GM19043 (cell line): ENCODE measurements around the gene PHACTR3.

Experiments used
- ATAC-seq: cut with Tn5 transposase; IDR thresholded peaks from one replicate; pipeline ENCODE4 v1.9.1; 2021; ENCODE audit warnings: low read depth; ENCODE audit not compliant: unreplicated experiment

The PHACTR3 gene

DNA sequence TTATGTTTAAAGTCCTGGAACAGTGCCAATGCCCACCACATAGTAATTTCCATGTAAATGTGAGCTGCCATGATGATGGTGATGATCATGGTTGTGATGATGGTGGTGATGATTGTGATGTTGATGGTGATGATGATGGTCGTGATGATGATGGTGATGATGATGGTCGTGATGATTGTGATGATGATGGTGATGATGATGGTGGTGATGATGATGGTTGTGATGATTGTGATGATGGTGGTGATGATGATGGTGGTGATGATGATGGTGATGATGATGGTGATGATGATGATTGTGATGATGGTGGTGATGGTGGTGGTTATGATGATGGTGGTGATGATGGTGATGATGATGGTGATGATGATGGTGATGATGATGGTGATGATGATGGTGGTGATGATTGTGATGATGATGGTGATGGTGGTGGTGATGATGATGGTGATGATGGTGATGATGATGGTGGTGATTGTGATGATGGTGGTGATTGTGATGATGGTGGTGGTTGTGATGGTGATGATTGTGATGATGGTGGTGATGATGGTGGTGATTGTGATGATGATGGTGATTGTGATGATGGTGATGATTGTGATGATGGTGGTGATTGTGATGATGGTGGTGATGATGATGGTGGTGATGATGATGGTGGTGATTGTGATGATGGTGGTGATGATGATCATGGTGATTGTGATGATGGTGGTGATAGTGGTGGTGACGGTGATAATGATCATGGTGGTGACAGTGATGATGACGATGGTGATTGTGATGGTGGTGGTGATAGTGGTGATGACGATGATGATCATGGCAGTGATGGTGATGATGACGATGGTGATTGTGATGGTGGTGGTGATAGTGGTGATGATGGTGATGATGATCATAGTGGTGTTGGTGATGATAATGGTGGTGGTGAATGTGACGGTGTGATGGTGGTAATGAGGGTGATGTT lies 82.3 kb downstream of the PHACTR3 start:
- no peak for ATAC-seq

DNA sequence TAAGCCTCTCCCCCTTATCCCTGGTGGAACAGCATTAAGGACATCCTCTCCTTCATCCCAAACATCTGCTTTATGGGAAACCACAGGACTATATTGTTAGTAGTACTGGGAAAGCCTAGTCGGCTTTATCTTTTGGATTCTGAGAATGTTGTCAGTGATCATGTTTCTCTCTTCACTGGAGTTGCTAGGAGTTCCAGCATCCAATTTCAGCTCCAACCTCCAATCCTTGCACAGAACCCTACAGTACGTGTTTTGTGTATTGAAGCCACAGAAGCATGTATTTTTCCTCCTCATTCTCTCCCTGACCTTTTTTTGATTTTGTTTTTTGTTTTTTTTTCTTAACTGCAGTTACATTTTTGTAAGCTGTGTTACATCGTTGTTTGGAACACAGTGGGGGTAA lies 84.0 kb downstream of the PHACTR3 start:
- no peak for ATAC-seq

DNA sequence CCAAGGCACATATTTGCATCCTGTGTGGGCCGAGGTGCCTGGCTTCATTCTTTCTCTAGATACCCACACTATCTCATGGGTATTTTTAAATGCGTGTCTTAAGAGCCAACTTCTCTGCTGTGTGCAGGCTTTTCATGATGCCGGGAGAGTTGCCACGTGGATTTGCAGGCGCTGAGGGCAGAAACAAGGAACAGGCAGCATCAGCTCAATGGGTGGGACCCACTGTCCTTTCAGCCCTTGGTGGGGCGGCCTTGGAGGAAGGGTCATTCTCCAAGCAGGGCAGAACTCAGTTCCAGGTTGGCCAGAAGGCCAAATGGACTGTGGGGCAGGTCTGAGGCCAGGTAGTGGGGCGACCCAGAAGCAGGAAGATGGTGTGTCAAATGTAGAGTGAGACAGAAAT lies 84.7 kb downstream of the PHACTR3 start:
- no peak for ATAC-seq

DNA sequence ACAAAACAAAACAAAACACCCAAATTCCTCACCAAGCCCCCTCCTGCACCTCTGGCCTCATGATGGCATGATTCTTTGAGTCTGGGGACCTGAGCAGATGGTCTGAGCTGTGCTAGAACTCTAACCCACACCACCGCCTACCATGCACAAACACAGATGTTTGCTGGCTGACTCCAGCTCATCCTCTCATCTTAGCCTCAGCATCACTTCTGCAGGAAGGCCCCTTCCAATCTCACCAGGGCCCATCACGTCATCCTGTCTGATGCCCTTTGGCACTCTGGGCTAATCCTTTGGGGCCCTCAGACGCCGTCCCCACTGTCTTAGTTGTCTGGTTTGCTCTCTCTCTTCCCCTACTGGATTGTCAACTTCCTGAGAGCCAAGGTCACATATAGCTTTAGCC lies 85.8 kb downstream of the PHACTR3 start:
- no peak for ATAC-seq

DNA sequence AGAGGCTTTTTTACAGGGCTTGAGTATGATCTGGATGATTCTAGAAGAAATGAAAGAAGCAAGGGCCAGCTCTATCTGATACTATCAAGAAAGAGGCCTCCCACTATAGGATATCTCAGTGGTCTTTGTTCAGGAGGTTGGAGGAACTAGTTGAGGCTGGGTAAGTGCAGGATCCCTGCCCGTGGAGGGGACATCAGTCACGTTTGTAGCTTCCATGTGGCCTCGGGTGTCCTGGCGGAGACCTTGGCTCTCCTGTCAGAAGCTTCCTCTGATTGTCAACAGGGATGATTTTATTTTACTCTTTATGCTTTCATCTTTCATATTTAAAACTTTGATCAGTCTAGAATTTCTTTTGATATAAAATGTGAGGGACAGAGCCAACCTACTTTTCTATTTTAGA lies 86.6 kb downstream of the PHACTR3 start:
- ATAC-seq: no peak

DNA sequence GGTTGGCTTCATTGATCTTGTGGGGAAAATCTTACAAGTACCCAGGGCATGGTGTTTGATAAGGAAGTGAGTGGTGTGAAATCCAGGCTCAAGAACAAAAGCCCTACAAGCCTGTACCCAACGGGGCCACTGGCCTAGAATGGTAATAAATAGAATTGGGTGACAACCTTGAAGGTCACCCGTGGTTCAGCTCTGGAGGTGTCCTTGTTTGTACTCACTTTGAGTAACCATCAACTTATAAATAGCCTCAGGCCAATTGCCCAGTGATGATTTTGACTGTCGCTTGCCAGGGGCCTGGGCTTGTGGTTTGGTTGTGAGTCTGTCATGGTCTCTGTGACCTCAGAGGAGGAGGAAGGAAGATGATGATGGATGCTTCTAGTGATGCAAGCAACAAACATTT lies 87.8 kb downstream of the PHACTR3 start:
- ATAC-seq: no peak

DNA sequence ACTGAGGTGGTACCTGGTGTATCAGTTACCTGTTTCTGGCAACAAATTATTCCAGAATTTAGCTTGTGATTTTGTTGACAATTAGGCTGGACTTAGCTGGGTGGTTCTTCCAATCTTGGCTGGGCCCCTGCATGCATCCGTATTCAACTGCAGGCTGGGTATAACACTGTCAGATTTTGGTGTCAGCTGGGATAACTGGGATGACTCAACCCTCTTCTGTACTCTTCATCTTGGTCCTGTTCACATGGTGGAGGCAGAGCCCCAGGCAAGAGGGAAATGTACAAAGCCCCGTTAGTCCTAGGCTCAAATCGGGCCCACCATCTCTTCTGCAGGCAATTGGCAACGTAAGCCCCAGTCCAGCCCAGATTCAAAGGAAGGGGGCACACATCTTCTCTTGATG lies 89.2 kb downstream of the PHACTR3 start:
- no peak for ATAC-seq

DNA sequence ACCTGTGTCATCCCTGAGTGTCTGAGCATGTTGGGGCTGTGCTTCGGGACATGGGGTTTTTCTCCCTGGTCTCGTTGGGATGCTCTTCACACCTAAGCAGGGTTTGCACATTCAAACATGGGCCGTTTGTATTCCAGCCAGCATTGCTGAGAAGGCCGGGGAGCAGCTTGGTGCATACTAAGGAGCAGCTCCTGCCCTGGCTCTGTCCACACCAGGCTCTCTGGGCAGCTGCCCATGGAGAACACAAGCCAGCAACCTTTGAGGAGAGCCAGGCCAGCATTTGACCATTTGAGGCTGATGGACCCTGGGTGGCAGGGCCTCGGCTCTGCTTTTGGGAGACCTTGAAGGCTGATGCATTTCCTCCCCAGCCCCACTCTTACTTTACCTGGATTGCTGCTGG lies 92.1 kb downstream of the PHACTR3 start:
- ATAC-seq: no peak

DNA sequence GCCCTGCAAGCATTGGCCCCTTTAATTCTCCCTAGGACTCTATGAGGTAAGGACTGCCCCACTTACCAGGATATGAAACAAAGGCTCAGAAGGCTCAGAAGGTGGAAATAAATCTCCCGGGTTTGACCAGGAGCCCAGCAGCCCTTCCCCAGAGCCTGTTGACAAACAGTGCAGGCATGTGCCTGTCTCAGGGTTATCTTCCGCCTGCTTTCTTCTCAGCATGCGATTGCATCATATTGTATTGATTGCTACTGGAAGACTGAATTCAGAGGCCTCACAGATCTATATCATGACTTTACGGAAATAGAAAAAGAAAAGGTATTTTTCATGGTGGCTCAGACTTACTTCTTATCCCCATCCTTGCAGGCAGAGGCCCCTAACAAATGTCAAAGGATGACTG lies 92.7 kb downstream of the PHACTR3 start:
- ATAC-seq: no peak

DNA sequence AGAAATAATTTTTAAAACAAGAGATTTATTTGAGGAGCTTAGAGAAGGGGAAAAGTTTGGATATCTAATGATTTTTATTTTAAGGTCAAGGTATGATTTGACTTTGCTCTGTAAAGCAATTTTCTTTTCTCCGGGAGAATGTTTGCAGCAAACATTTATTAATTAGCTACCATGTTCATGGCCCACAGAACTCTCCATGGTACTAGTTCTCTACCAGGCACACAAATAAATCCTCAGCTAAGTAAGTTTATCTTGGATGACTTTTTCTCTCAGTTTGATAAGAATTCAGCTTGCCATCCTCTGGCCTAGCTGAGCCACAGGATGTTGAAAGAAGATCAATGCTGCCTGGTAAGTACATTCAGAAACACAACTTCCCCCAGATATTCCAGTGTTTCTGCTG lies 94.3 kb downstream of the PHACTR3 start:
- no peak for ATAC-seq

DNA sequence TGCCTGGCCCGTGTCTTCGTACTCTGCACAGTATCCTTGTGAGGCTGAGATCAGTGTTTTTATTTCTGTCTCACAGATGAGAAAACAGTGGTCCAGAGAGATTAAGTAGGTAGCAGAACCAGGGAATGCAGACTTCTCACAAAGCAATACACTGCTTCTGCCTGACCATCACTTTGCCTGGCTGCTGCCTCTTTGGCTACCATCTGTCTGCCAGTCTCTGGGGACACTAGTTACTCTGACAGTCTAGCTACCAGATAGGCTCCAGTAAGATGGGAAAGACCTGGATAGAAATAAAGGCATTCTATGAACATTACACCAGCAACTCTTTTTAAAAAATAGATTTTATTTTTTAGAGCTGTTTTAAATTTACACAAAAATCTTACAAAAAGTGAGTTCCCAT lies 96.9 kb downstream of the PHACTR3 start:
- no peak for ATAC-seq

DNA sequence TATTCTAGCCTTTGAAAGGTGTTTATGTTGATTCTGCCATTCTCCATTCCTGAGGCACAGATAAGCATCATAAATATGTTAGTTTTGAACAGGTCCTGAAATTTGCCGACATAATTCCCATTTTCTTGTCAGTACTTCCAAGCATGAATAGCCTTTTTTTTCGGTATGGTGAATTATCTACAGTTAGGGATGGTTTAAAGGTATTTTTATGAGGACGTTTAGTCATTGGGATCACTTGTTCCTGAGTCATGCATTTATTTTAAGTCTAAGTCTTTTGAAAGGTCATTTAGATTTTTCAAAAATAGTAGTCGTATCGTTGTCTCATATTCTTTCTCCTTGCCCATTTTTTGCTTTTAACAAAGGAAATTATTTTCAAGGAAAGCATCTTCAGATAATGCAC lies 98.7 kb downstream of the PHACTR3 start:
- no peak for ATAC-seq

DNA sequence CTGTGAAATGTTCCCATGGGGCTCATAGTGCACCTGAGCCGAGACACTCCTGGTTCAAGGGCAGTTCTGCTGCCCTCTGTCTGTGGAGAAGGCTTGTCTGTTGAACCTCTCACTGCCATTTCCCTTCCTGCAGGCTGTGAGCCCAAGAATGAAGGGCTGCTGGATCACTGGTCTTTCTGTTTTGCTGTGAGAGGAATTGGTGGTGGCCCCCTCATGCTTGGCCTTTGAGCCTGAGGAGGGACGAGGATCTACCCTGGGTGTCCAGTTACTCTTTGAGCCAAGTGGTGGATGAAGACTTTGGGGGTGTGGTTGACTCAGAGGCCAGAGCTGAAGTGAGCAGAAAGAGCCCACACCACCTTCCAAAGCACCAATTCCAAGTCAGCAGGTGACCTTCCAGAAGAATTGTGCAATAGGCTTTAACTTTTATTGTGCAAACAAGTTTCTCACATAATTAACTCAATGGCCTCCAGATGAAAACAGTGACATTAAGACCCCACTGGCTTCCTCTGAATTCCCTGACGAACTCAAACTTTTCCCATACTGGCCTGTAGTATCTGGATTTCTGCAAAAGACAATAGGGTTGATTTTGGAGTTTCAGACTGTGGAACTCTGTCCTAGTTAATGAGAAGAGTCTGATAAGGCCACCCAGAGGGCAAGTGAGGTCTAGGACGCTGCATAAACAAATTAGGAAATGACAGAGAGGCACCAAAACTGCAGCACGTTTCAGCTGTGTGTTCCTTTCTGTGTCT lies 101.5 kb downstream of the PHACTR3 start:
- ATAC-seq: no peak

DNA sequence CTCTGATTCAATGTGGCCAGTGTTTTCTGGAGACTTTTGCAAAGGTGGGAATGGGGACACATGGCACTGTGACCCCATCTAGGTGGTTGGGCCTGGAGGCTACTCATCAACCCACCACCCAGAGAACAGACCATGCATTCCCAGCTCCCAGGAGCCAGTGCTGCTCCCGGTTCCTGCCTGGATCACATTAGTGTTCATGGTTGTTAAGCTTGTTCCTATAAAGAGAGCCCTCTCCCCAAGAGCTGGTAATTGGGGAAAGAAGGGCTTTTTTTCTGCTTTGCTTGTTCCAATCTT lies 102.0 kb downstream of the PHACTR3 start:
- no peak for ATAC-seq

DNA sequence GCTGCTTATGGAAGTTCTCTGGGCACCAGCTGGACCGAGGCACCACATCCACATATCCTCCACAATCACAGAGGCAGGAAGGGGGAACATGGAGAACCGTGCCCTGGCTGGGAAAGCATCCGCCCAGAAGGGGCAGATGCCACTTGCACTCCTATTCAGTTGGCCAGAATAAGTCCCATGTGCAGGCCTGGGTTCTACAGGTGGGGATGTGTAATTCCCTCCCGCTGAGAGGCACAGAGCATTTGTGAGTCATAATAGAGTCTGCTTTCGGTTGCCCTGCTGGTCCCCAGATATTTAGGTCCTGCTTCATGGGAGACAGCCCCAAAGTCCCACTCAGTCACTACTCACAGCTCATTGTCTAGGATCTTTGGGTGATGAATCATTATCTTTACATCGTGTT lies 104.0 kb downstream of the PHACTR3 start:
- no peak for ATAC-seq

DNA sequence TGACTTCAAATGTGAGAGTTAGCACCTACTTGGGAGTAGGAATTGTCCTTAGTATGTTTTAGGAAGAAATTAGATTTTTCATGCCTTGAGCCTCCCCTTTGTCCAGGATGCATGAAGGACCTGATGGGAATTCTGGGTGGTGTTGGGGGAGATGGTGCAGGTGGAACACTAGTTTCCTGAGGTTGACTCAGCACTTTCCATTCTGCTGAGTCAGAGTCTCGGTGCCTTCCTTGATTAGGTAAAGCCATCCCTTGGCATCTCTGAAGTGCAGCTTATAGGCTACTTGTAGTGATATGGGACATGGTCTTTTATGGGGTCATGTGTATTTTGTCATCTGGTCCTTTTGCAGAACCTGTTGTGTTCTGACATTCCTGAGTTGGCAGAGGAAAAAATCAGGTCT lies 105.3 kb downstream of the PHACTR3 start:
- no peak for ATAC-seq

DNA sequence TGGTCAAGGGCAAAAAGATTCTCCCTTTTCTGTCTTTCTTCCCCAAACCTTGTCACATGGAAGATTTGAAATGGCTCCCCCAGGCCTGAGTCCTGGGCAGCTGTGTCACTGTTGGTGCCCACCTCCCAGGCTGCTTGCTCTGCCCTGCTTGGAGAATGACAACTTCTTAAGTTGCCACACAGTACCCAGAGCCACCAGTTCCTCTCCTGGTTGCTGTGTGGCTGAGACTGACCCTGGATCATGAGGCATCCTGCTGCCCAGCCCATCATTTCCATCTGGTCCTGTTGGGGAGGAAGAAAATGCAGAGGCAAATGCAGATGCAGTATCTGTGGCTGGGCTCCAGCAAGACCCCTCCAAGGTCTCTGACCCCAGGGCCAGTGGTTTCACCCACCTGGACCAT lies 113.7 kb downstream of the PHACTR3 start:
- ATAC-seq: no peak

DNA sequence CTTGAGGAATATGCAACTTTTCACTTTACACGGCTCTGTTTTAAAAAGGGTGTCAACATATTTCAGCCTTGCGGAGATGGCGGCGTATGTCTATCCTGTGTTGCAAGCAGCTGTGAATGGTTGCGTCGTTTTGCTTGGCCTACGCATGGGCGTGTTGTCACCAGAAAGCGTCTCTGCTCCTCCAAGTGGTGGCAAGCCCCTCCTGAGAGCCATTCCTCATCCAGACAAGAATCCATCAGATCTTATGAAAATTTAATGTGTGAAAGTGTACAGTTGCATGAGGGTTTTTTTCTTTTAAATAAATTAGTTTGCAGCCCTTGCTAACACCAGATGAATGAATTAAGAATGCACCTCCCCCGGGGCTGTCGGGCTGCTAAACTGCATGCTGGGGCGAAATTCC lies 114.4 kb downstream of the PHACTR3 start:
- ATAC-seq: no peak

DNA sequence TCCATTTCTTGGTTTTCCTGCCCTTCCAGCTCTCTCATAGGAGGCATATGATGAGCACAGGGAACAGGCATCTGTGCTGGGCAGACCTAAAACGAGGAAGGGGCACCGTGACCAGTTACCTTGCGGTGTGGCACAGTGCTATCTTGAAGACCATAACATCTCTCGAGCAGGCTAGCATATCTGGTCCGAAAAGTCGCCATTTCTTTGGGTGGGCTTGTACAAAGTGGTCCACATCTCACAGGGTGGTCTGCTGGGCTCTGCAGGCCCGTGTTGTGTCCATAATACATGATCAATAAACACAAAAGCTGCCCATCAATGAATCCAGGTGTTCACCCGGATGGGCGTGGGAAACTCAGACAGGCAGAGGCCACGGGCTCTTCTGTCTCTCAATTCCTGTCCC lies 115.7 kb downstream of the PHACTR3 start:
- no peak for ATAC-seq

DNA sequence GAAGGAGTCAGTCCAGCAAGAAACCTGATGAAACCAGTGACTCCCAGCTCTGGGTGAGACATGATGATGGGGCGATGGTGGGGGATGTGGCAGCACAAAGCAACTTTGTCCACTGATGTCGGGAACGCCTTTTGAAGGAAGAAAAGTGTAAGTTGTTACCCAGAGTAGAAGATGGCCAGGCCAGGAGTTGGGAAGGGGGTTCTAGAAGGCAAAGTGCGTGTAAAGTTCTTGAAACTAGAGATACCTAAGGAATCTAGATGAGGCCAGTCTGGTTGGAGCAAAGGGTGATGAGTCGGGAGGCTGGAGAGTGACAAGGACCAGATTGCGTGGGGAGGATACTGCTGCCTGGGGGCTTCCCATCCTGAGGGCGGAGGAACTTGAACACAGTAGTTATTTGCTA lies 117.0 kb downstream of the PHACTR3 start:
- ATAC-seq: no peak

DNA sequence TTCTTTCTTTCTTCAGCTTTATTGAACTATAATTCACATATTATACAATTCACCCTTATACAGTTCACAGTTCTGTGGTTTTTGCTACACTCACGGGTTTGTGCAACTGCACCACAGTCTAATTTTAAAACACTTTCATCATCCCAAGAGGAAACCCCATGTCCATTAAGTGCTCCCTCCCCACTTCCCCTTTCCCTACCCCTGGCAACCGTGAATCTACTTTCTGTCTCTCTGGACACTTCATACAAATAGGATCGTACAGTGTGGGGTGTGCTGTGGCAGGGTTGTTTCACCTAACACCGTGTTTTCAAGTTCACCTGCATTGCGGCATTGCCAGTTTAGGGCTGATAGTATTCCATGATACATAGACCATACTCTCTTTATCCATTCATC lies 118.8 kb downstream of the PHACTR3 start:
- ATAC-seq: no peak
